Measurements from ENCODE around the gene THBS2. TPM values are rescaled to one million over a fixed set of nuclear protein-coding genes. Genes with fewer than 3 reads are reported as not detected.

Gene THBS2
- total RNA-seq, 1 donor from 2014 or later: 135 TPM

GRCh38 chr6:169277619-169278018 is 24.0 kb upstream of the THBS2 start:
- Histone ChIP-seq H3K4me2 (ENCODE audit: low read length) (no peak overlapping the region), H3K4me1 (ENCODE audit: insufficient read depth, low read length) (peaks cover 4% of the 10 kb centered on the region), H3K4me3 (ENCODE audit: insufficient read depth, low read depth, low read length) (no peak overlapping the region), H3K9me3 (ENCODE audit: insufficient read depth, low read depth, low read length) (no peaks in the 10 kb centered on the region), H3K9ac (ENCODE audit: low read length) (no peak overlapping the region), H3K27me3 (ENCODE audit: insufficient read depth, low read length) (no peaks in the 10 kb centered on the region), H3K36me3 (ENCODE audit: insufficient read depth, low read length) (no peaks in the 10 kb centered on the region), H3K27ac (ENCODE audit: low read depth, low read length) (no peak overlapping the region), H4K20me1 (ENCODE audit: insufficient read depth, low read length) (no peaks in the 10 kb centered on the region), H2AFZ (ENCODE audit: low read depth, low read length) (no peak overlapping the region), H3K79me2 (ENCODE audit: insufficient read depth, low read length) (no peaks in the 10 kb centered on the region)
- H3K27me3 Mint-ChIP-seq (ENCODE audit: low read depth, unreplicated experiment): no peaks in the 10 kb centered on the region
- H3K9me3 Mint-ChIP-seq (ENCODE audit: unreplicated experiment): no peaks in the 10 kb centered on the region
- H3K4me3 Mint-ChIP-seq (ENCODE audit: unreplicated experiment): no peak overlapping the region
- TF ChIP-seq, protein P1, sequence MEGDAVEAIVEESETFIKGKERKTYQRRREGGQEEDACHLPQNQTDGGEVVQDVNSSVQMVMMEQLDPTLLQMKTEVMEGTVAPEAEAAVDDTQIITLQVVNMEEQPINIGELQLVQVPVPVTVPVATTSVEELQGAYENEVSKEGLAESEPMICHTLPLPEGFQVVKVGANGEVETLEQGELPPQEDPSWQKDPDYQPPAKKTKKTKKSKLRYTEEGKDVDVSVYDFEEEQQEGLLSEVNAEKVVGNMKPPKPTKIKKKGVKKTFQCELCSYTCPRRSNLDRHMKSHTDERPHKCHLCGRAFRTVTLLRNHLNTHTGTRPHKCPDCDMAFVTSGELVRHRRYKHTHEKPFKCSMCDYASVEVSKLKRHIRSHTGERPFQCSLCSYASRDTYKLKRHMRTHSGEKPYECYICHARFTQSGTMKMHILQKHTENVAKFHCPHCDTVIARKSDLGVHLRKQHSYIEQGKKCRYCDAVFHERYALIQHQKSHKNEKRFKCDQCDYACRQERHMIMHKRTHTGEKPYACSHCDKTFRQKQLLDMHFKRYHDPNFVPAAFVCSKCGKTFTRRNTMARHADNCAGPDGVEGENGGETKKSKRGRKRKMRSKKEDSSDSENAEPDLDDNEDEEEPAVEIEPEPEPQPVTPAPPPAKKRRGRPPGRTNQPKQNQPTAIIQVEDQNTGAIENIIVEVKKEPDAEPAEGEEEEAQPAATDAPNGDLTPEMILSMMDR (IDR thresholded peaks at IDR 0.05; ENCODE audit: insufficient read depth, low read depth, low read length): no peak
- TF ChIP-seq EZH2 (IDR thresholded peaks at IDR 0.05; ENCODE audit: insufficient read depth, low read length): no peak
- FAIRE-seq (no peak), DNase-seq (ENCODE audit: low read depth) (peak; percentile 20)
- H3K27ac Mint-ChIP-seq (ENCODE audit: unreplicated experiment): no peak overlapping the region
- H3K4me1 Mint-ChIP-seq (ENCODE audit: low read depth, unreplicated experiment): peaks cover 4% of the 10 kb centered on the region
- H3K36me3 Mint-ChIP-seq (ENCODE audit: low read depth, unreplicated experiment): no peaks in the 10 kb centered on the region

GRCh38 chr6:169274781-169275180 is 21.1 kb upstream of the THBS2 start:
- DNase-seq (ENCODE audit: low read depth): peak; percentile 44
- Mint-ChIP-seq H3K27me3 (ENCODE audit: low read depth, unreplicated experiment) (no peaks in the 10 kb centered on the region), H3K27ac (ENCODE audit: unreplicated experiment) (no peak overlapping the region), H3K4me1 (ENCODE audit: low read depth, unreplicated experiment) (peaks cover 10% of the 10 kb centered on the region), H3K4me3 (ENCODE audit: unreplicated experiment) (no peak overlapping the region), H3K9me3 (ENCODE audit: unreplicated experiment) (no peaks in the 10 kb centered on the region), H3K36me3 (ENCODE audit: low read depth, unreplicated experiment) (no peaks in the 10 kb centered on the region)
- Histone ChIP-seq H3K4me2 (ENCODE audit: low read length) (no peak overlapping the region), H4K20me1 (ENCODE audit: insufficient read depth, low read length) (no peaks in the 10 kb centered on the region), H3K27me3 (ENCODE audit: insufficient read depth, low read length) (no peaks in the 10 kb centered on the region), H3K4me1 (ENCODE audit: insufficient read depth, low read length) (peaks cover 8% of the 10 kb centered on the region), H3K27ac (ENCODE audit: low read depth, low read length) (no peak overlapping the region), H3K36me3 (ENCODE audit: insufficient read depth, low read length) (no peaks in the 10 kb centered on the region), H3K9me3 (ENCODE audit: insufficient read depth, low read depth, low read length) (no peaks in the 10 kb centered on the region), H3K79me2 (ENCODE audit: insufficient read depth, low read length) (no peaks in the 10 kb centered on the region), H3K9ac (ENCODE audit: low read length) (no peak overlapping the region), H2AFZ (ENCODE audit: low read depth, low read length) (peak overlapping the region; percentile 43), H3K4me3 (ENCODE audit: insufficient read depth, low read depth, low read length) (no peak overlapping the region)
- TF ChIP-seq, protein P1 (IDR thresholded peaks at IDR 0.05; ENCODE audit: insufficient read depth, low read depth, low read length): no peak
- TF ChIP-seq EZH2 (IDR thresholded peaks at IDR 0.05; ENCODE audit: insufficient read depth, low read length): no peak
- FAIRE-seq: no peak

DNA sequence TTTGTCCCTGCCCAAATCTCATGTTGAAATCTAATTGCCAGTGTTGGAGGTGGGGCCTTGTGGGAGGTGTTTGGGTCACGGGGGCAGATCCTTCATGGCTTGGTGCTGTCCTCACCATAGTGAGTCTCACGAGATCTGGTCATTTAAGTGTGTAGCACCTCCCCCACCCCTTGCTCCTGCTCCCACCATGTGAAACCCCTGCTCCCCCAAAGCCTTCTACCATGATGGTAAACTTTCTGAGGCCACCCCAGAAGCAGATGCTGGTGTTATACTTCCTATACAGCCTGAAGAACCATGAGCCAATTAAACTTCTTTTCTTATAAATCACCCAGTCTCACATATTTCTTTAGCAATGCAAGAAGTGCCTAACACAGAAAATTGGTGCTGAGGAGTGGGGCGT is 19.9 kb upstream of the THBS2 start:
- Mint-ChIP-seq H3K4me1 (ENCODE audit: low read depth, unreplicated experiment) (peaks cover 16% of the 10 kb centered on the region), H3K4me3 (ENCODE audit: unreplicated experiment) (no peak overlapping the region), H3K27me3 (ENCODE audit: low read depth, unreplicated experiment) (no peaks in the 10 kb centered on the region), H3K27ac (ENCODE audit: unreplicated experiment) (no peak overlapping the region), H3K36me3 (ENCODE audit: low read depth, unreplicated experiment) (peaks cover 2% of the 10 kb centered on the region), H3K9me3 (ENCODE audit: unreplicated experiment) (no peaks in the 10 kb centered on the region)
- no peak for FAIRE-seq
- Histone ChIP-seq H3K4me3 (ENCODE audit: insufficient read depth, low read depth, low read length) (no peak overlapping the region), H3K4me2 (ENCODE audit: low read length) (no peak overlapping the region), H3K9me3 (ENCODE audit: insufficient read depth, low read depth, low read length) (no peaks in the 10 kb centered on the region), H3K36me3 (ENCODE audit: insufficient read depth, low read length) (no peaks in the 10 kb centered on the region), H3K4me1 (ENCODE audit: insufficient read depth, low read length) (peaks cover 14% of the 10 kb centered on the region), H3K9ac (ENCODE audit: low read length) (no peak overlapping the region), H2AFZ (ENCODE audit: low read depth, low read length) (no peak overlapping the region), H3K27ac (ENCODE audit: low read depth, low read length) (no peak overlapping the region), H3K79me2 (ENCODE audit: insufficient read depth, low read length) (no peaks in the 10 kb centered on the region), H3K27me3 (ENCODE audit: insufficient read depth, low read length) (no peaks in the 10 kb centered on the region), H4K20me1 (ENCODE audit: insufficient read depth, low read length) (no peaks in the 10 kb centered on the region)
- TF ChIP-seq, protein P1 (IDR thresholded peaks at IDR 0.05; ENCODE audit: insufficient read depth, low read depth, low read length): no peak
- TF ChIP-seq EZH2 (IDR thresholded peaks at IDR 0.05; ENCODE audit: insufficient read depth, low read length): no peak
- DNase-seq (ENCODE audit: low read depth): no peak
